Measurements from ENCODE around the gene GPR158. TPM values are rescaled to one million over a fixed set of nuclear protein-coding genes. Genes with fewer than 3 reads are reported as not detected.
A peak's percentile ranks its signal among the peaks of the same experiment; 100 is the strongest.

GPR158 gene
- total and polyA plus RNA-seq, 4 experiments from 2014 or later, result not detected

GRCh38 chr10:25280573-25280972 lies 105.8 kb downstream of the GPR158 start:
- CTCF ChIA-PET (ENCODE audit: partially characterized antibody), result no interaction called here
- H3K36me3 Mint-ChIP-seq, result no peaks in the 10 kb centered on the region
- no peak overlapping the region for H3K4me3 Mint-ChIP-seq
- Histone ChIP-seq H3K4me3 (ENCODE audit: low read length in 2 of 2) (no peak overlapping the region), H3K27me3 (ENCODE audit: insufficient read depth, low read length) (no peaks in the 10 kb centered on the region), H3K4me1 (ENCODE audit: insufficient read depth, low read length) (no peaks in the 10 kb centered on the region), H3K9me3 (ENCODE audit: control insufficient read depth in 1 of 2, low read length in 2 of 2) (peaks cover 0 to 3% of the 10 kb centered on the region in 2 donors), H3K36me3 (ENCODE audit: insufficient read depth, low read length) (no peaks in the 10 kb centered on the region), H3K27ac (ENCODE audit: low read depth, low read length) (no peak overlapping the region)
- no peak for DNase-seq
- intact Hi-C loops (cut with micrococcal nuclease), result no loop called here
- POLR2A ChIA-PET (ENCODE audit: partially characterized antibody), result no interaction called here
- peaks cover 3 to 30% (median 18%) of the 10 kb centered on the region in 8 donors for H3K9me3 Mint-ChIP-seq
- no peaks in the 10 kb centered on the region for H3K27me3 Mint-ChIP-seq
- peaks cover 0 to 2% (median 0%) of the 10 kb centered on the region in 4 donors for H3K4me1 Mint-ChIP-seq
- H3K27ac Mint-ChIP-seq, result no peak overlapping the region

GRCh38 chr10:25285809-25286208 lies 111.0 kb downstream of the GPR158 start:
- ChIA-PET CTCF (ENCODE audit: partially characterized antibody) (no interaction called here), POLR2A (ENCODE audit: partially characterized antibody) (no interaction called here)
- no peak for DNase-seq
- no peaks in the 10 kb centered on the region for H3K27me3 ChIP-seq (ENCODE audit: insufficient read depth, low read length)
- Mint-ChIP-seq H3K4me1 (peaks cover 0 to 2% (median 0%) of the 10 kb centered on the region in 4 donors), H3K27ac (no peak overlapping the region), H3K9me3 (peaks cover 2 to 21% (median 13%) of the 10 kb centered on the region in 8 donors), H3K4me3 (no peak overlapping the region), H3K27me3 (peaks cover 0 to 1% of the 10 kb centered on the region in 2 donors), H3K36me3 (no peaks in the 10 kb centered on the region)
- H3K4me3 ChIP-seq (ENCODE audit: low read length in 2 of 2), result no peak overlapping the region
- no peak overlapping the region for H3K27ac ChIP-seq (ENCODE audit: low read depth, low read length)
- H3K9me3 ChIP-seq (ENCODE audit: control insufficient read depth in 1 of 2, low read length in 2 of 2), result no peaks in the 10 kb centered on the region
- no peaks in the 10 kb centered on the region for H3K36me3 ChIP-seq (ENCODE audit: insufficient read depth, low read length)
- intact Hi-C loops (cut with micrococcal nuclease), result no loop called here
- H3K4me1 ChIP-seq (ENCODE audit: insufficient read depth, low read length), result no peaks in the 10 kb centered on the region

- ChIA-PET POLR2A (ENCODE audit: partially characterized antibody) (no interaction called here), CTCF (ENCODE audit: partially characterized antibody) (no interaction called here)
- no peak overlapping the region for H3K4me3 Mint-ChIP-seq
- intact Hi-C loops (cut with micrococcal nuclease), result no loop called here
- no peak for DNase-seq
- H3K4me3 ChIP-seq (ENCODE audit: low read length in 2 of 2), result no peak overlapping the region
- H3K4me1 ChIP-seq (ENCODE audit: insufficient read depth, low read length), result no peaks in the 10 kb centered on the region
- H3K9me3 Mint-ChIP-seq, result peaks cover 3 to 21% (median 13%) of the 10 kb centered on the region in 8 donors
- no peaks in the 10 kb centered on the region for H3K9me3 ChIP-seq (ENCODE audit: control insufficient read depth in 1 of 2, low read length in 2 of 2)
- H3K27me3 ChIP-seq (ENCODE audit: insufficient read depth, low read length), result no peaks in the 10 kb centered on the region
- H3K36me3 Mint-ChIP-seq, result no peaks in the 10 kb centered on the region
- H3K27ac Mint-ChIP-seq, result no peak overlapping the region
- H3K27me3 Mint-ChIP-seq, result peaks cover 0 to 1% of the 10 kb centered on the region in 2 donors
- H3K36me3 ChIP-seq (ENCODE audit: insufficient read depth, low read length), result no peaks in the 10 kb centered on the region
- H3K27ac ChIP-seq (ENCODE audit: low read depth, low read length), result no peak overlapping the region
- no peaks in the 10 kb centered on the region for H3K4me1 Mint-ChIP-seq
Measured at GRCh38 chr10:25288181-25288580, 113.4 kb downstream of the GPR158 start.

GRCh38 chr10:25294032-25294926 lies 119.5 kb downstream of the GPR158 start:
- Mint-ChIP-seq H3K27ac (no peak overlapping the region), H3K4me3 (no peak overlapping the region), H3K9me3 (peaks cover 0 to 5% (median 0%) of the 10 kb centered on the region in 8 donors), H3K4me1 (no peaks in the 10 kb centered on the region), H3K27me3 (no peaks in the 10 kb centered on the region), H3K36me3 (no peaks in the 10 kb centered on the region)
- no peak for DNase-seq
- no peak overlapping the region for H3K4me3 ChIP-seq (ENCODE audit: low read length in 2 of 2)
- no peaks in the 10 kb centered on the region for H3K27me3 ChIP-seq (ENCODE audit: insufficient read depth, low read length)
- H3K4me1 ChIP-seq (ENCODE audit: insufficient read depth, low read length), result no peaks in the 10 kb centered on the region
- no peaks in the 10 kb centered on the region for H3K9me3 ChIP-seq (ENCODE audit: control insufficient read depth in 1 of 2, low read length in 2 of 2)
- H3K36me3 ChIP-seq (ENCODE audit: insufficient read depth, low read length), result no peaks in the 10 kb centered on the region
- ChIA-PET CTCF (ENCODE audit: partially characterized antibody) (no interaction called here), POLR2A (ENCODE audit: partially characterized antibody) (no interaction called here)
- intact Hi-C loops (cut with micrococcal nuclease), result no loop called here
- H3K27ac ChIP-seq (ENCODE audit: low read depth, low read length), result no peak overlapping the region

- no peak overlapping the region for H3K27ac ChIP-seq (ENCODE audit: low read depth, low read length)
- no peaks in the 10 kb centered on the region for H3K4me1 Mint-ChIP-seq
- H3K27me3 ChIP-seq (ENCODE audit: insufficient read depth, low read length), result no peaks in the 10 kb centered on the region
- no peaks in the 10 kb centered on the region for H3K9me3 ChIP-seq (ENCODE audit: control insufficient read depth in 1 of 2, low read length in 2 of 2)
- H3K36me3 Mint-ChIP-seq, result no peaks in the 10 kb centered on the region
- intact Hi-C loops (cut with micrococcal nuclease), result no loop called here
- DNase-seq, result no peak
- H3K36me3 ChIP-seq (ENCODE audit: insufficient read depth, low read length), result no peaks in the 10 kb centered on the region
- no peak overlapping the region for H3K4me3 ChIP-seq (ENCODE audit: low read length in 2 of 2)
- H3K27me3 Mint-ChIP-seq, result no peaks in the 10 kb centered on the region
- POLR2A ChIA-PET (ENCODE audit: partially characterized antibody), result no interaction called here
- peaks cover 0 to 5% (median under 1%) of the 10 kb centered on the region in 8 donors for H3K9me3 Mint-ChIP-seq
- no peak overlapping the region for H3K4me3 Mint-ChIP-seq
- CTCF ChIA-PET (ENCODE audit: partially characterized antibody), result no interaction called here
- H3K4me1 ChIP-seq (ENCODE audit: insufficient read depth, low read length), result no peaks in the 10 kb centered on the region
- H3K27ac Mint-ChIP-seq, result no peak overlapping the region
Measured at GRCh38 chr10:25296324-25296723, 121.5 kb downstream of the GPR158 start.

GRCh38 chr10:25297466-25297865 lies 122.7 kb downstream of the GPR158 start:
- CTCF ChIA-PET (ENCODE audit: partially characterized antibody), result no interaction called here
- Mint-ChIP-seq H3K27ac (no peak overlapping the region), H3K9me3 (peaks cover 0 to 4% (median under 1%) of the 10 kb centered on the region in 8 donors), H3K27me3 (no peaks in the 10 kb centered on the region), H3K4me1 (no peaks in the 10 kb centered on the region), H3K4me3 (no peak overlapping the region), H3K36me3 (no peaks in the 10 kb centered on the region)
- intact Hi-C loops (cut with micrococcal nuclease), result no loop called here
- no peak for DNase-seq
- Histone ChIP-seq H3K4me1 (ENCODE audit: insufficient read depth, low read length) (no peaks in the 10 kb centered on the region), H3K9me3 (ENCODE audit: control insufficient read depth in 1 of 2, low read length in 2 of 2) (no peaks in the 10 kb centered on the region), H3K27me3 (ENCODE audit: insufficient read depth, low read length) (no peaks in the 10 kb centered on the region), H3K27ac (ENCODE audit: low read depth, low read length) (no peak overlapping the region), H3K4me3 (ENCODE audit: low read length in 2 of 2) (no peak overlapping the region), H3K36me3 (ENCODE audit: insufficient read depth, low read length) (no peaks in the 10 kb centered on the region)
- POLR2A ChIA-PET (ENCODE audit: partially characterized antibody), result no interaction called here

GRCh38 chr10:25300073-25300472 lies 125.3 kb downstream of the GPR158 start:
- POLR2A ChIA-PET (ENCODE audit: partially characterized antibody), result no interaction called here
- no peaks in the 10 kb centered on the region for H3K27me3 Mint-ChIP-seq
- intact Hi-C loops (cut with micrococcal nuclease), result no loop called here
- Histone ChIP-seq H3K9me3 (ENCODE audit: control insufficient read depth in 1 of 2, low read length in 2 of 2) (no peaks in the 10 kb centered on the region), H3K4me3 (ENCODE audit: low read length in 2 of 2) (no peak overlapping the region), H3K27ac (ENCODE audit: low read depth, low read length) (no peak overlapping the region), H3K4me1 (ENCODE audit: insufficient read depth, low read length) (no peaks in the 10 kb centered on the region), H3K27me3 (ENCODE audit: insufficient read depth, low read length) (no peaks in the 10 kb centered on the region), H3K36me3 (ENCODE audit: insufficient read depth, low read length) (no peaks in the 10 kb centered on the region)
- no peak overlapping the region for H3K27ac Mint-ChIP-seq
- H3K36me3 Mint-ChIP-seq, result no peaks in the 10 kb centered on the region
- no peak for DNase-seq
- no peaks in the 10 kb centered on the region for H3K4me1 Mint-ChIP-seq
- peaks cover 0 to 4% (median under 1%) of the 10 kb centered on the region in 8 donors for H3K9me3 Mint-ChIP-seq
- CTCF ChIA-PET (ENCODE audit: partially characterized antibody), result no interaction called here
- peak overlapping the region in 1 of 8 donors; percentile 1 for H3K4me3 Mint-ChIP-seq

Measured in CD4-positive, alpha-beta memory T cell (primary cell).